ENCODE measurements around the gene HOXA9.
A peak's percentile ranks its signal among the peaks of the same experiment; 100 is the strongest.

HOXA9 gene

DNA sequence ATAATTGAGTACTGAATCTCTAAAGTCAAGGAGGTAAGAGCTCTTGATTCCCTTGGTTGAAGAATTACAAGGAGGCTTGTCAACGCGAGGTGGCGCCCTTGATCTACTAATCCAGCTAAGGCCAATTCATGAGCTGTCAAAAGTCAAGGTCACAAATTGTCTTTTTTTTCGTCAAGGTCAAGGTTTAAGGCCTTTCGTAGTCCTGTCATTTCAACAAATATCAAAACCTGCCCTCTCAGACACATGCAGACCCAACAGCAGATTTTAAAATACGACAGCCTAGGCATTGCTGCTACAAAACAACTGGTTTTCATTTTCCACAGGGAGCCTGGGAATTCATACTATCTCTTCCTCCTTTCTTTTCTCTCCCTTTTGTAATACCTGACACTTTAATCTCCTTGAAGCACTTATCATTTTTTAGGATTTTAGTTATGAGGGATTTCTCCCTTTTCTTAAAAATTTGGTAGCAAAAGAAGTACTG is 31.0 kb upstream of the HOXA9 start:
- Histone ChIP-seq H3K36me3 (replicated peaks; ENCODE audit: insufficient read depth, low read length) (no peaks in the 10 kb centered on the region), H3K4me2 (ENCODE audit: low read depth, low read length) (no peak overlapping the region), H3F3A (ENCODE audit: insufficient read depth, low read length) (no peaks in the 10 kb centered on the region), H3K9ac (ENCODE audit: low read length) (no peak overlapping the region), H3K27me3 (replicated peaks; ENCODE audit: insufficient read depth, low read length) (peaks cover 86% of the 10 kb centered on the region), H3K27ac (ENCODE audit: low read length) (no peak overlapping the region), H3K9me2 (replicated peaks; ENCODE audit: insufficient read depth, low read length) (no peaks in the 10 kb centered on the region), H3K4me1 (ENCODE audit: low read length) (no peaks in the 10 kb centered on the region), H4K20me1 (ENCODE audit: insufficient read depth, low read length) (0 out of 2 replicates have a peak, but pooled peaks cover 3% of the 10 kb centered on the region), H3K79me2 (ENCODE audit: low read length) (no peaks in the 10 kb centered on the region), H2AFZ (ENCODE audit: low read length) (no peak overlapping the region), H3K4me3 (ENCODE audit: low read length) (no peak overlapping the region), H3K9me3 (replicated peaks; ENCODE audit: insufficient read depth, low read length) (no peaks in the 10 kb centered on the region)
- TF ChIP-seq EZH2 (optimal IDR thresholded peaks at IDR 0.05; ENCODE audit: low read depth, low read length): no peak
- TF ChIP-seq, protein P1, sequence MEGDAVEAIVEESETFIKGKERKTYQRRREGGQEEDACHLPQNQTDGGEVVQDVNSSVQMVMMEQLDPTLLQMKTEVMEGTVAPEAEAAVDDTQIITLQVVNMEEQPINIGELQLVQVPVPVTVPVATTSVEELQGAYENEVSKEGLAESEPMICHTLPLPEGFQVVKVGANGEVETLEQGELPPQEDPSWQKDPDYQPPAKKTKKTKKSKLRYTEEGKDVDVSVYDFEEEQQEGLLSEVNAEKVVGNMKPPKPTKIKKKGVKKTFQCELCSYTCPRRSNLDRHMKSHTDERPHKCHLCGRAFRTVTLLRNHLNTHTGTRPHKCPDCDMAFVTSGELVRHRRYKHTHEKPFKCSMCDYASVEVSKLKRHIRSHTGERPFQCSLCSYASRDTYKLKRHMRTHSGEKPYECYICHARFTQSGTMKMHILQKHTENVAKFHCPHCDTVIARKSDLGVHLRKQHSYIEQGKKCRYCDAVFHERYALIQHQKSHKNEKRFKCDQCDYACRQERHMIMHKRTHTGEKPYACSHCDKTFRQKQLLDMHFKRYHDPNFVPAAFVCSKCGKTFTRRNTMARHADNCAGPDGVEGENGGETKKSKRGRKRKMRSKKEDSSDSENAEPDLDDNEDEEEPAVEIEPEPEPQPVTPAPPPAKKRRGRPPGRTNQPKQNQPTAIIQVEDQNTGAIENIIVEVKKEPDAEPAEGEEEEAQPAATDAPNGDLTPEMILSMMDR (IDR thresholded peaks at IDR 0.05; ENCODE audit: low read length): peak; percentile 74
- DNase-seq: peak; percentile 75

DNA sequence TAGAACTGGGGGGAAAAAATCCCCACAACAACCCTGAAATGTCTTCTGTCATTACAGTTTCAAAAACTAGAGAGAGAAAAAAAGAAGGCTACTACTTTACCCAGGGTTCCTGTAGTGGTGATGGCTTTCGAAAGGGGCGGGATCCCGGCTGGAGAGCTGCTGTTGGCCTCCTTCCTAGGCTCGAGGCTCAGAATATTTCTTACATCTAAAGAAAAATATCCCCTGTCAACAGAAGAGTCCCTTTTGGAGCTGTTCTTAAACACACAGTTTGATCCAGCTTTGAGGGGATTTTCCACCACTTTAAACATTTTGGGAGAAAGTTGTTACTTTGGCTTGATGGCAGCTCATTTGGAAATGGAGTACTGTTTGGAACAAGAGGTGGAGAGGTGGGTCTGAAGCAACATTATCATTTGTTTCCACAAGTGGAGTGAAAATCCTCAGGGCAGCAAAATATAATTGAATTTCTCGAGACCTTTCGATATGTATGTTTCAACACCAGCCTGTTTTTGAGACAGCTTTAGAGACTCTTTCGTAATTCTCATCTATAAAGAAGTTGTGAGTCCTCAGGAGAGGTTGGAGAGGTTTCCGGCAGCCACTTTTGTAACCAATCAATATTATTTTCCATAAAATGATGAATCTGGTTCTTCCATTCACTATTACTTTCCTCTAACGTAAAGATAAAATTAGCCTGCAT is 29.5 kb upstream of the HOXA9 start:
- Histone ChIP-seq H3K27me3 (replicated peaks; ENCODE audit: insufficient read depth, low read length) (peaks cover 89% of the 10 kb centered on the region), H3K9ac (ENCODE audit: low read length) (no peak overlapping the region), H3K4me3 (ENCODE audit: low read length) (no peak overlapping the region), H3F3A (ENCODE audit: insufficient read depth, low read length) (no peaks in the 10 kb centered on the region), H3K36me3 (replicated peaks; ENCODE audit: insufficient read depth, low read length) (no peaks in the 10 kb centered on the region), H2AFZ (ENCODE audit: low read length) (no peak overlapping the region), H3K79me2 (ENCODE audit: low read length) (no peaks in the 10 kb centered on the region), H3K9me2 (replicated peaks; ENCODE audit: insufficient read depth, low read length) (no peaks in the 10 kb centered on the region), H3K27ac (ENCODE audit: low read length) (no peak overlapping the region), H4K20me1 (ENCODE audit: insufficient read depth, low read length) (0 out of 2 replicates have a peak, but pooled peaks cover 3% of the 10 kb centered on the region), H3K9me3 (replicated peaks; ENCODE audit: insufficient read depth, low read length) (no peaks in the 10 kb centered on the region), H3K4me2 (ENCODE audit: low read depth, low read length) (no peak overlapping the region), H3K4me1 (ENCODE audit: low read length) (no peaks in the 10 kb centered on the region)
- no peak for DNase-seq
- TF ChIP-seq, protein P1 (IDR thresholded peaks at IDR 0.05; ENCODE audit: low read length): no peak

DNA sequence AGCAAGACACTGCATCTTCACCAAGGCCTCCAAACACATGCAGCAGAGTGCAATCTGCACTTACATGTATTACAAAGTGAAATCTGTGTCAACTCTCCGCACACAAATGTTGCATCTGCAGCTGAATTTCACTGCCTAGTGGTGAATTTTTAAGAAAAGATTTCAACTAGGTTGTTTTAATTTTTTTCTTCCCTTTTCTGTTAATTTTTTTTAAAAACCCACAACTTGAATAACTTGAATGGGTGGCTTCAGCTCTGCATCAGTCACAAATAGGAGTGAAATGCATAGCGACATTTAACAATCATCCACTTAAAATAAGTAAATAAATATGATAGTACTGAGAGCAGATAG is 28.6 kb upstream of the HOXA9 start:
- H3K4me2 ChIP-seq (ENCODE audit: low read depth, low read length): no peak overlapping the region
- no peak overlapping the region for H3K9ac ChIP-seq (ENCODE audit: low read length)
- H3K4me3 ChIP-seq (ENCODE audit: low read length): no peak overlapping the region
- no peak for TF ChIP-seq EZH2 (optimal IDR thresholded peaks at IDR 0.05; ENCODE audit: low read depth, low read length)
- H3F3A ChIP-seq (ENCODE audit: insufficient read depth, low read length): no peaks in the 10 kb centered on the region
- H3K36me3 ChIP-seq (replicated peaks; ENCODE audit: insufficient read depth, low read length): no peaks in the 10 kb centered on the region
- no peaks in the 10 kb centered on the region for H3K9me3 ChIP-seq (replicated peaks; ENCODE audit: insufficient read depth, low read length)
- H4K20me1 ChIP-seq (ENCODE audit: insufficient read depth, low read length): 0 out of 2 replicates have a peak, but pooled peaks cover 3% of the 10 kb centered on the region
- H2AFZ ChIP-seq (ENCODE audit: low read length): no peak overlapping the region
- H3K79me2 ChIP-seq (ENCODE audit: low read length): no peaks in the 10 kb centered on the region
- peaks cover 94% of the 10 kb centered on the region for H3K27me3 ChIP-seq (replicated peaks; ENCODE audit: insufficient read depth, low read length)
- no peaks in the 10 kb centered on the region for H3K4me1 ChIP-seq (ENCODE audit: low read length)
- DNase-seq: no peak
- no peaks in the 10 kb centered on the region for H3K9me2 ChIP-seq (replicated peaks; ENCODE audit: insufficient read depth, low read length)
- no peak overlapping the region for H3K27ac ChIP-seq (ENCODE audit: low read length)

GRCh38 chr7:27193335-27194001 is 28.1 kb upstream of the HOXA9 start:
- no peak for DNase-seq
- H2AFZ ChIP-seq (ENCODE audit: low read length): no peak overlapping the region
- no peak overlapping the region for H3K27ac ChIP-seq (ENCODE audit: low read length)
- no peaks in the 10 kb centered on the region for H3K9me2 ChIP-seq (replicated peaks; ENCODE audit: insufficient read depth, low read length)
- H3K9ac ChIP-seq (ENCODE audit: low read length): no peak overlapping the region
- H3K79me2 ChIP-seq (ENCODE audit: low read length): no peaks in the 10 kb centered on the region
- 0 out of 2 replicates have a peak, but pooled peaks cover 3% of the 10 kb centered on the region for H4K20me1 ChIP-seq (ENCODE audit: insufficient read depth, low read length)
- H3K27me3 ChIP-seq (replicated peaks; ENCODE audit: insufficient read depth, low read length): peaks cover 94% of the 10 kb centered on the region
- peak overlapping the region; percentile 42 for H3K4me3 ChIP-seq (ENCODE audit: low read length)
- H3F3A ChIP-seq (ENCODE audit: insufficient read depth, low read length): no peaks in the 10 kb centered on the region
- no peaks in the 10 kb centered on the region for H3K4me1 ChIP-seq (ENCODE audit: low read length)
- H3K9me3 ChIP-seq (replicated peaks; ENCODE audit: insufficient read depth, low read length): no peaks in the 10 kb centered on the region
- H3K36me3 ChIP-seq (replicated peaks; ENCODE audit: insufficient read depth, low read length): no peaks in the 10 kb centered on the region
- H3K4me2 ChIP-seq (ENCODE audit: low read depth, low read length): peak overlapping the region; percentile 79
- TF ChIP-seq EZH2phosphoT487 (IDR thresholded peaks at IDR 0.05; ENCODE audit: low read length) (no peak), EZH2 (optimal IDR thresholded peaks at IDR 0.05; ENCODE audit: low read depth, low read length) (no peak)
- TF ChIP-seq, protein P1 (IDR thresholded peaks at IDR 0.05; ENCODE audit: low read length): no peak

Data from MM.1S (cell line).